ENCODE measurements around the gene SMG7.

DNA sequence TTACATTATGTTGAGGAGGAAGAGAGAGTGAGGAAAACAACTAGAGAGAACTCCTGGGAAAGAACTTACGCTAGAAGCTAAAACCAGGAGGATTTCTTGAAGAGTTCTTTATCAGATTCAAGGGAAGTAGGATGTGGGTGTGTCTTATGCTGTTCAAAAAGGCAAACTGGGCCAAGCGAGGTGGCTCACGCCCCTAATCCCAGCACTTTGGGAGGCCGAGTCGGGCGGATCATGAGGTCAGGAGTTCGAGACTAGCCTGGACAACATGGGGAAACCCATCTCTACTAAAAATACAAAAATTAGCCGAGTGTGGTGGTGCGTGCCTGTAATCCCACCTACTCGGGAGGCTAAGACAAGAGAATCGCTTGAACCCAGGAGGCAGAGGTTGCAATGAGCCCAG, 23.1 kb downstream of the SMG7 start:
- TF ChIP-seq GATA2 (IDR thresholded peaks at IDR 0.05; ENCODE audit: low read depth, low read length) (no peak), GATA3 (IDR thresholded peaks at IDR 0.05; ENCODE audit: low read depth, low read length) (no peak)
